ENCODE measurements around the gene ETS2.
"Not testable (repeated sequence)": the region's sequence is repeated elsewhere in the genome, so short reads cannot be mapped to it uniquely, and the experiment has no call there.

ETS2 gene

DNA sequence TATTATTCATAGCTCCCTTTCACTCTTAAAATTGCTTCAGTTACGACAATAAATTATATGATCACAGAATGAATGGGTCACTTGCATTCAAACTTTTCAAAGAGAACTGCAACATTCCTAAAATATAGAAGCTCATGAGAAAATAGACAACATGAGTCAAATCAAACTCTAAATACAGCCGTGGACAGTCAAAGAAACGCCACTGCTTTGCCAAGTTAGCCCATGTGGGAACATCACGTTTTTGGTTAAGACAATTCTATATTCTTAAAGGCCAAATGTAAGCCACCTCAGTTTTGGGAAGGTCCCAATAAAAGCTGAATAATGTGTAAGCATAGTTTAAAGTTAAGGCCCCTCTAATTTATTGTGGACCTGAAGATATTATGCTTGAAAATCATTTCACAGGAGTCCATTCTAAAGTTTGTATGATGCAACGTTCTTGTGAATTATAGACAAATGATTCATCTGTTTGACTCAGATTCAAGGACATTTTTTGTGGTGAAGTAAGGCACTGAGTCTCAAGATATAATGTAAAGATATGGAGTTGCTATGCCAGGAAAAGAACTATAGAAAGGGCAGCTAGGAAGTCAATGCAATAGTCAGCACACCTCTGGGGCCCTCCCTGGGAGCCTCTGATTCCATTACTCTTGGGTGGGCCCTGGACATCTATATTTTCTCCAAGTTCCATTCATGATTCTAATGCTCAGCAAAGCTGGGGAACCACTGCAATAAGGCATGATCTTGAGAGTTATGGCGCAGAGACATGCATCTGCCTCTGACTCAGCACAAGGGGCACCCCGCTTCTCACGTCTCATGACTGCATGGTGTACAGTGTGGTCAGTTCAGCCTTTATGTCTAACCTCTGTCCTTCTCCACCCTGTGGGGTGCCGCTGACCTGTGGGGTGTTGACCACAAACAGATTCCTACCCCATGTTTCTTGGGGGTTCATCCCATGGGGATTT lies 33.9 kb downstream of the ETS2 start:
- no peak for DNase-seq

DNA sequence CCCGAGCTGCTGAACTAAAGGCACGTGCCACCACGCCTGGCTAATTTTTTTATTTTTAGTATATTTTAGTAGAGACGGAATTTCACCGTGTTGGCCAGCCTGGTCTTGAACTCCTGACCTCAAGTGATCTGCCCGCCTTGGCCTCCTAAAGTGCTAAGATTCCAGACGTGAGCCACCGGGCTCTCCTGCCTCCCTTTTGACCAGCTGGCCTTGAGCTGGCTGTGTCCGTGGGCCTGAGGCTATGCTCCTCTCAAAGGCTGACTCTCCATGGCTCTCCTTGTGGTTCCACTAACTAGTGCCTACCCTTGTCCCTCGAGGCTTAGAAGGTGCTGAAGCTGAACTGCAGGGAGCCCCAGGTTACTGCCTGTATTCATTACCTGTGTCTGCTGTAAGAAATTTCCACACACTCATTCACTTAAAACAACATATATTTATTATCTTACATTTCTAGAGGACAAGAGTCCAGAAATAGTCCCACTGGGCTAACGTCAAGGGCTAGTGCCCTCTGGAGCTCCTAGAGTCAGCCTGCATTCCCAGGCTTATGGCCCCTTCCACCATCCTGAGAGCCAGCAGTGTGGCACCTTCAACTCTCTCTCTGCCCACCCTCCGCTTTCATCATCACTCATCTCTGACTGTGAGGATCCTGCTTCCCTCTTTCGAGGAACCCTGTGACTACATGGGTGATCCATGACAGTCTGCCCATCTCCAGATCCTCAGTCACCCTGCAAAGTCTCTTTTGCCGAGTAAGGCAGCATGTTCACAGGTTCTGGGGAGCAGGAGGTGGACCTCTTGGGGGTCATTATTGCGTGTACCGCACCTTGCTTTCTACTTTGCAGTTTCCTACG lies 34.9 kb downstream of the ETS2 start:
- DNase-seq = no peak

DNA sequence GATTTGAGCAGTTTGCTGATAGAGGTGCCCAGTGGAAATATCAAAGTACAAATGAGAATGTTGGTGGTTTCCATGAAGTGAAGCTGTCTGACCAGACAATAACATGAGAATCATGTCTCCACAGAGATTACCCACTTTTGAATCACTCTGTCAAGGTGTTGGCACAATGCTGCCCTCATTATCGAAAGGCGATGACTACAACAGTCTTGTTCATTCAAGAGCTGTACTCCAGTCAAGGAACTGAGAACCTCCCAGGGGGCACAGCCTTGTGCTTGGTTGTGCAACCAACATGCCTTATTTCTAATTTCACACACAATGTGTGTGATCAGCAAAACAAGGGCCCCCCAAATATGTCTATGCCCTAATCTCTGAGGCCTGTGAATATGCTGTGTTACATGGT lies 35.7 kb downstream of the ETS2 start:
- DNase-seq = no peak

DNA sequence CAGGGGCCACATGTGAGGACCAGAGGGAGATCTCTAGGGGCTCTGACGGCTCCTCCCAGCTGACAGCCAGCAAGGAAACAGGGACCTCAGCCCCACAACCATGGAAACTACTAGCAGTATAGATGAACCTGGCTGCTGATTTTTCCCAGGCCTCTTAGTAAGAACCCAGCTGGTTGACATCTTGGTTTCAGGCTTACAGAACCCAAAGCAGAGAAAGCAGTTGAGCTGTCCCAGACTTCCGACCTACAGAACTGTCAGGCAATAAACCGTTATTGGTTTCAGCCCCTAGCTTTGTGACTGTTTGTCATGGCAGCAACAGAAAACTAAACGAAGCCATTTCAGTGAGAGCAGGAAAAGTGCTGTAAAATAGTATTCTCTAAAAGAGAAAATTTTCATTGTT lies 36.4 kb downstream of the ETS2 start:
- no peak for DNase-seq

DNA sequence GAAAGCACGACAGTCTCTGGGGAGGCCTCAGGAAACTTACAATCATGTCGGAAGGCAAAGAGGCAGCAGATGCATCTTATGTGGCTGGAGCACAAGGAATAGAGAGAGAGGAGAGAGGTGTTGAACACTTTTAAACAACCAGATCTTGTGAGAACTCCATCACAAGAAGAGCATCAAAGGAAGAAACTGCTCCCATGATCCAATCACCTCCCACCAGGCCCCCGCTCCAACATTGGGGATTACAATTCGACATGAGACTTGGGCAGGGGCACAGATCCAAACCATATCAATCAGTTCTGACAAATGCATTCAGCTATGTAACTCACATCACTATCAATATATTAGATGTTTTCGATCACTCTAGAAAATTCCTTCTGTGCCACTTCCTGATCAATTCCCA lies 37.6 kb downstream of the ETS2 start:
- DNase-seq = no peak

DNA sequence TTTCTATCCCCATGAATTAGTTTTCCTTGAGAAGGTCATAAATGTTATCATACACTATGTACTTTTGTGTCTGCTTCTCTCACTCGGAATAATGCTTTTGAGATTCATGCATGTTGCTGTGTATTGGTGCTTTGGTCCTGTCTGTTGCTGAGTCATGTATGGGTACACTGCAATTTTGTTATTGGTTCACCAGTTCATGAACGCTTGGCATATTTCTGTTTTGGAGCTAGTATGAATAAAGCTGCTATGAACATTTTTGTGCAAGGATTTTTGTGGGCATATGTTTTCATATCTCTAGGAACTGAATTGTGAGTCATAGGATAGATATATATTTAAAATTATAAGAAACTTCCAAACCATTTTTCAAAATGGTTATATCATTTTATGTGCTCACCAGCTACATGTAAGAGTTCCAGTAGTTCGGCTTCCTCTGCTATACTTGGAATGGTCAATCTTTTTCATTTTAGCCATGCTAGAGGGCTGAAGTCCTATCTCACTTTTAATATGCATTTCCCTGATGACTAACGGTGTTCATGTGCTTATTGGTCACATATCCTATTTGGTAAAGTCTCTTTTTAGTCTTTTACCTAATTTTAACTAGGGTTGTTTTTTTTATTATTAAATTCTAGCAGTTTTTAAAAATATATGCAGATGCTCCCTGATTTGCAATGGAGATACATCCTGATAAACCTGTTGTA lies 38.2 kb downstream of the ETS2 start:
- no peak for DNase-seq

DNA sequence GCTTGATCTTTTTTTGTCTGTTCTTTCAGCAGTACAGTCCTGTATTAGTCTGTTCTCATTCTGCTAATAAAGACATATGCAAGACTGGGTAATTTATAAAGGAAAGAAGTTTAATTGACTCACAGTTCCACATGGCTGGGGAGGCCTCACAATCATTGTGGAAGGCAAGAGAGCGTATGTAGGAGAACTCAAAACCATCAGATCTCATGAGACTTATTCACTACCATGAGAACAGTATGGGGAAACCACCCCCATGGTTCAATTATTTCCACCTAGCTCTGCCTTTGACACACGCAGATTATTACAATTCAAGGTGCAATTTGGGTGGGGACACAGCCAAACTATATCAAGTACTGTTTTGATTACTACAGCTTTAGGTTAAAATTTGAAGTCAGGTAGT lies 39.6 kb downstream of the ETS2 start:
- not testable (repeated sequence) for DNase-seq

DNA sequence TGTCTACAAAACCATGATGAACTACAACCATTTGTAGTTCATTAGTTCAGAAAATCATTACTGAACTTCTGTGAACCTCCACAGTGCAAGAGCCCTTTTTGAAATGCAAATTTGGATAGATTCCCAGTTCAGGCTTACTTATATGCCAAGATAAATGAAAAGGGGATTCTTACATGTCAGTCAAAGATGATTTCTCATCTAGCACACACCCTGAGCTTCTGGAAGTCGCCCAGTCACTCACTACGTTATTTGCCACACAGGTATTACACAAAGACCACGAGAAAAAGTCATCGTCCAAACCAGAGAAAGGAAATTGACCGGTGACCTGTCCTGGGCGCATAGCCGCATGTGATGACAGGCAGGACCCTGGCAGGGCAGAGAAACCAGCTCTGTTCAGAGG lies 41.8 kb downstream of the ETS2 start:
- no peak for DNase-seq

DNA sequence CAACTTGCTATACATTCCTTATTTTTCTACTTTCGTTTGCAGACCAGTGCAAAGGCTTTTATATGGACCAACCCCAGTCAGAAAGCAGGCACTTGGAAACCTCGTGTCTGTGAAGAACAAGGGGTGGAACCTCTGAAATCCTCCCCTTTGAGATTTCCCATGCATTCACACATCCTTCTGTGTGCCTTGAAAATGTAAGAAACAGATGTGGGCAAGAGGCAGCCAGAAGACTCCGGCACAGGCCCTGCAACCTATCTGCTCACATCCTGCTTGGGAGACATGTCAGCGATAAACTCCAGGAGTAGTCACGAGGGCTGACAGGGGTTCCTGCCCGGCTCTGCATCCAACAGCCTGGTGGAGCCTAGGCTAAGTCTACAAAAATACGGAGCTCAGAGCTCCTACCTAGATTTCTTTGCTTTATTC lies 42.5 kb downstream of the ETS2 start:
- DNase-seq = no peak

DNA sequence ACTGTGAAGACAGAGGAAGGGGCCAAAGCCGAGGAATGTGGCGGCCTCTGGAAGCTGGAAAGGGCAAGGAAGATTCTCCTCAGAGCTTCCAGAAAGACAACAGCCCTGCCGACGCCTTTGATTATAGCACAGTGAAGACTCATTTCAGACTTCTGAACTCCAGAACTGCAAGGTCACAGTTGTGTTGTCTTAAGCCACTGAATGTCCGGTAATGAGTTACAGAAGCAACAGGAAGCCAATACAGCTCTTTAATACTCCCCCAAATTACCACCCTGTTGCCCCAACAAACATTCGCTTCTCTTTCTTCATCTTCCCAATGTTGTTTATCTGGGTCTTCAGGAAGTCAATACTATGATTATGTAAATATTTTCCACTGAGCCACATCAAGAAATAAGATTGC lies 44.0 kb downstream of the ETS2 start:
- no peak for DNase-seq

DNA sequence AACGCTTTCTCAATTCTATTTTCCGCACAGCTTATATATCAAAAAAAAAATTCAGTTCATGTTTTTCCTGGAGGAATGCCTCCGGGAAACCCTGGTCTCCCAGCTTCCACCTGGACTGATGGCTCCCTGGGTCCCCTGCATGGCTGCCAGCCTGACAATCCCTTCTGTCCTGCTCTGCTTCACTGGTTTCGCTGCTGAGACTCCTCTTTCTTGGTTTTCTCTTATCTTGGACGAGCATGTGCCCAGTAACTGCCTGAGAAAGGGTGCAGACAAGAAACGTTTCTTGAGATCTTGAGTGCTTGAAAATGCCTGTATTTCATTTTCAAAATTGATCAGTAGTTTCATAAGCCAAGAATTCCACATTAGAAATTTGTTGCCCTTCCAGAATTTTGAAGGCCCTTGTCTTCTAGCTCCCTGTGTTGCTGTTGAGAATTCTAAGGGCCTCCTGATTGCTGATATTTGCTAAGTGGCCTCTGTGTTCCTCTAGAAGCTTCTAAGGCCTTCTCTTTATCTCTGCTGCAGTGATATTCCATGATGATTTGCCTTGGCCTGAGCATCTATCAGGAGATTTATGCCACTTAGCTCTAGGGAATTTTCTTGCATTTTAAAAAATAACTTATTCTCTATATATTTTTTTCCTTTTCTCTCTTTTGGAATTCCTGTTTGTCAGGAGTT lies 44.7 kb downstream of the ETS2 start:
- no peak for DNase-seq

DNA sequence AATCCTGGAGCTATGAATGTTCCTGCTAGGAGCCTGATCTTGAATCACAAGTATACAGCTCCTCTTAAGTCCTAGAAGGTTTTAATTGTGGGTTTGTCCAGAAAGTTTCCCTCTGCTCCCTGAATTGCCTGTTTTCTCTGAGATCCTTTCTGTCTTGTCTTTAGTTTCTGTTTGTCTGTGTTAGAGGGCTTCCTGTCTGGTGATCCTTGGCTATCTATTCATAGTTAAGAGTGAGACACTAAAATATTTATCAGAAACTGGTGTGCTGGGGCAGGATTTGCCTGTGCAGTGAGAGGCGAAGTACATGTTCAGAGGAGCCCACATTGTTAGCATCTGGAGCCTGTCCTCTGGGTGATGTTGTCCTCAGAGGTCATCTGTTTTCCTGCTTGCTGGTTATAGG lies 45.4 kb downstream of the ETS2 start:
- no peak for DNase-seq

DNA sequence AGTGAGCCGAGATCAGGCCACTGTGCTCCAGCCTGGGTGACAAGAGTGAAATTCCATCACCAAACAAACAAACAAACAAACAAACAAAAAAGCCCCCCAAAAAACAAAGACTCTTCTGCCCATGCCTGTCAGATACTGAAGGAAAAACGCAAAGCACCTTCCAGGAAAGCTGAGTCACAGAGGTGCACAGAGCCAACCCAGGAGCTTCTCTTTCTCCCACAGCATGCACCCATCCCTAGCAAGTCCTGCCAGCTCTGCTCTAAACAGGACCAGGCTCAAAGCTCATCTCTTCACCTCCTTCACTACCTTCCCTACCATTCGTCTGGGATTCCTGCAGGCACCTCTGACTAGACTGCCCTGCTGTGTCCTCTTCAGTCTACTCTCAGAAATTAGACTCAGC lies 46.5 kb downstream of the ETS2 start:
- DNase-seq = no peak

DNA sequence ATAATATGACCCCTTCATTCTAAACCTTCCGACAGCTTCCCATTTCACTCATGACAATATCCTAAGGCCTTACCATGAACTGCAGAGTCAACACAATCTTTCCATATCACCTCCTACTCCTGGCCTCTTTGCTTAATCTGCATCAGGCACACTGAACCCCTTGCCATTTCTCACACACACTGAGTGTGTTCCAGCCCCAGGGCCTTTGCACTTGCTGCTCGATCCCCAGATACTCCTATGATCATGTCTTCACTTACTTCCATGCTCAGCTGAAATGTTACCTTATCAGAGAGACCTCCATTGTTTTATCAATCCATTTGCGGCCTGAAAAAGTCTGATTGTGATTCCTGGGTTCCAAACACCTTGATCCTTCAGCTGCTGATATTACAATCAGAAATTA lies 47.0 kb downstream of the ETS2 start:
- no peak for DNase-seq

DNA sequence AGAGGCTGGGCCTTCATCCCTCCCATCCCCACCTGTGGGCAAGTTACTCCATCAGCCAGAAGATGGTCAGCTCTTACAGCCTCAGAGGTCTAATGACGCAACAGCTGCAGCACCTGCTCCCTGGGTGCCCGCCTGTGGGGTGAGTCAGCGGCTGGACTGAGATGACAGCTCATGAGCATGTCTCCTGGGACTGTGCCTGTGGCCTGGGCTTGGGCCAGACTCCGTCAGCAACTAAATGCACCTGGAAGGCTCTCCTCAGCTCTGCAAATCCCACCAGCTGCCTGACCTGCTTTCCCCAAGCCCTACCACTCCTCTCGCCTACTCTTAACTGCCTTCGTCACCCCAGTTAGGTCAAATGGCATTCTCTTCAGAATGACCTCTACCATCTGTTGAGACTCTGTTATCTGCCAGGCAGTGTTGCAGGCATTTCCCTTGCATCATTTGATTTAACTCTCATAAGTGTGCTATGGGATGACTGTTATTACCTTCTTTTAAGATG lies 47.7 kb downstream of the ETS2 start:
- DNase-seq = no peak

DNA sequence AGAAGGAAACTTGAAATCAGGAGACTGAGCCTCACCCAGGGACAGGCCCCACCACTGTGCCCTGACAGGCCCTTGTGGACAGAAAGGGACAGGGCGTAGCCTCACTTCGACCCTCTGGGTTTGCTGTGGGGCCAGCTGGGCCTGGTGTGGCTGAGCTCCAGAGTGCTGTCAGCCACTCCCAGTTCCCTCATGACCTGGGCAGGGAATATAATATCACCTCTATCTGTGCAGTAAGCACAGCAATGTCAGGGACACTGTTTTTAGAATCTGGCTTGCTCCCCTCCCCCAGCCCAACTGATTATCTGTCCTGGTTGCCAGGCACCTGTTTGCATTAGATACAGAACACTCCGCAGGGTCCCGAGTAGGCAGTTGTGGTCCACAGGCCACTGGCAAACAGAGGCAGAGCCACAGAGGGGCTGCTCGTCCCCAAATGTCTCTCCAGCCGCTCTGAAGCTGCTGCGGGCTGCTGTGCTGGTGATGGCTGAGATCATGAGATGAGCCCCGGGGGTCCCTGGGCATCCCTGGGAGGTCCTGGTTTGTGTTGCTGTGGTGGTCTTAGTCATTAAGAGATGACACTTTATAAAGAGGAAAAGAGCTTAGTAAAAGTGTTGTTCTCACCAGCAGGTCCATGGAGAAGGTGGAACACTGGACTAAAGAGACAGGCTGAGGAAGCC lies 51.6 kb downstream of the ETS2 start:
- no peak for DNase-seq

DNA sequence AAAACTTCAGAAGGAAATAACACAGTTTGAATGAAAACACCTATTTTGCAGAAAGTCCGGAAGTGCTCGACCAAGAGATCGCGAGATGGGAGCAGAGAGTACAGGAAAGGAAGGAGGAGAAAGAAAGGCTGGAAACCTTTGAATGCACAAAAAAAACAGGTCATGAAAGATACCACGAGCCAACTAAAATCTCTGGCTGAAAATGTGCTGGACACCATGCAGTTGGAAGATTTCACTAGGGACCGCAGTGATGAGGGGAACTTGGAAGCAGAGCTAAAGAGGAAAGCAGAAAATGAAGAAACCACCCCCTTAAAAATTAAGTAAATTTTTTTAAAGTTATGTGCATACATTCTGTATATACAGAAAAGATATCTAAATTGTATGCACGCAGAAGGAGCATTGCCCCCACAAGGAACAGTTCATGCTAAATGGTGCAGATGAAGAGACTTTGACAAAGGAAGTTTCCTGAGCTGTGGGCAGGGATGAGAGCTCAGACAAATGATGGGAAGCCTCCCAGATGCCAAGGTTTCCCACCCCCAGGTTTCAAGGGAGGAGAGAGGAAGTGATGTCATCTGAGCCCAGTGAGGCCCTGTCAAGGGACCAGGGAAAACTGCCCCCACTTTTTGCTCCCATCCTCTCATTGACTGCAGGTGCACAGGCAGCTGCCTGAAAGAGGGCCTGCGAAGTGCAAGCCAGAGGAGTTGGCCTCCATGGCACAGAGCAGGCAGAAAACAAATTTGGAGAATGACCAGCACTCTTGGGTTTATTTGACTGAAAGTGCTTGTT lies 52.5 kb downstream of the ETS2 start:
- no peak for DNase-seq

DNA sequence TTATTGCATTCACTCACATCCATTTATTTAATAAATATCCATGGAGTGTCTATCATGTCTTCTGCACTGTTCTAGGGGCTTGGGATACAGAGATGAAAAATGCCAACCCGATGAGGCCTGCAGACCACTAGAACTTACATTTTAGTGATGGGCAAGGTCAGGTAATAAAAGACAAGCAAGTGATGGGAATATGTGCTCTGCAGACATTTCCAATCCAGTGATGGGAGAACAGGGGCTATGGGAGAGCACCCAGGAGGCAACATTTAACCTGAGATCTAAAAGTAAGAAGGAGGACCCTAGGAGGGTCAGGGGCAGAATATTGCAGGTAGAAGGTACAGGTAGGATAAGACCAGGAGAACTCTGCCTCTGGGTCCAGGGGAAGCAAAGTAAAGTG lies 53.1 kb downstream of the ETS2 start:
- DNase-seq = no peak

DNA sequence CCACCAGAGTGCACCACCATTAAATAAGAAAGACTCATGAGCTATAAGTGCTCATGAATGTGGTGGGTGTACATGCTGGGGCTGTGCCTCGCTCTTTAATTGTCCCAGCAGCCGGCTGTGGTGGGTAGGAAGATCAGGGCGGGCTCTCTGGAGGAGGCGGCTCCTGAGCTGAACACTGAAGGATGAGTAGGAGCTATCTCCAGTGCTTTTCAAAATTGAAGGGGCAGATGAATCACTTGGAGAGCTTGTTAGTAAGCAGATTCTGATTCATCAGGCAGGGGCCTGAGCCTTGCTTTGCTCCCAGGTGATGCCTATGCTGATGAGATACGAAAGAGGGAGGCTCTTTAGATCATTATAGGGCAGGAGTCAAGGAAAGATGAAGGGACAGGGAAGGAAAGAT lies 54.1 kb downstream of the ETS2 start:
- DNase-seq = no peak

DNA sequence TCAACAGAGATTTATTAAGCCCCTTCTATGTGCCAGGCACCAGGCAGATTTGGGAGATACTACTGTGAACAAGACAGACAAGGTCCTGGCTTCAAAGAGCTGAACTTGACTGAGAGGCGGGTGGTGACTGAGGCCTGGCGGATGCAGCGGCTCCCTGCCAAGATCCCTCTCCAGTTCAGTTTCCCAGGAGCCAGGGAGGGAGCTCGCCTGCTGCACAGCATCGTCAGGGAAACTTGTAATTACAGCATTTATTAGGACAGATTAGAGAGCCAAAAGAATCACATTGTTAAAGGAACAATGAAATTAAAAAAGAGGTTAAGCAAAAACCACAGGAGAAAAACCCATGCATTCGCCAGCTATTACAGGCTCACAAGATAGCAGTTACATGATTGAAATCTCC lies 55.3 kb downstream of the ETS2 start:
- no peak for DNase-seq

DNA sequence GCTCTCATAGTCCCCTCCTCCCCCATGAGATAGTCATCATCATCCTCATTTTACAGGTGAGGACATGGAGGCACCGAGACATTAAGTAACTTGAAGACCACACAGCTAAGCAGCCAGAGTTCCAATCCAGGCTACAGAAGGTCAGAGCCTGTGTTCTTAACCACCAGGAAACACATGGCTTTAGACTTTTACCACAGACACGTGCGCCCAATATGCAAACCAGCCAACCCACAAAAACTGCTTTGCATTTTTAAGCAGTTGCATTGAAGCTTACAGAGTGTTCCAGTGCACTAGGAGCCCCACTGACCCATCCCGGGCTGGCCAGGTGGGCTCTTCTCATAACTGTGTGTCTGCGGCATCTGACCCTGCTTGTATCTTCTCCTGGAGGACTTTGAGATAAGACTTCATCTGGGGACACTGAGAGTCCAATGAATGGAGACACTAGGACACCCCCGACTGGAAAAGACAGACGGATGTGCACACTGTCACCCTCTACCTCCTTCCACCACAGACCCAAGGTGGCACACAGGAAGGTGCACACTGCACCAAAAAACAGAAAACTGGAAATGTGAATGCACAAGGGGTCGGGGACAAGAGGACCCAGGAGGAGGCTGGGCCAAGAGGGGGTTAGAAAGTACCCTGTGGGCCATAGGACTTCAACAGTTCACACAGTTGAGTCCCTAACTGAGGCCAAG lies 56.4 kb downstream of the ETS2 start:
- no peak for DNase-seq

All from activated CD8-positive, alpha-beta memory T cell treated with anti-CD3 and anti-CD28 coated beads, Interleukin-2, amount 50 U/mL, for 4 hours (primary cell).